SU-DHL-6 (cell line): ENCODE measurements around the gene PITPNM2.

Source experiments
- H2AFZ ChIP-seq: fragments of 200-600 bp; sonication (generic); 2 replicates; pipeline ENCODE4 v1.6.1; 2014; ENCODE audit warnings: low read depth, mild to moderate bottlenecking, moderate library complexity, mixed read lengths, antibody characterized with exemption, low read length; ENCODE audit not compliant: severe bottlenecking
- H3F3A ChIP-seq: fragments of 200-600 bp; shearing (Covaris generic); 2 replicates; pipeline ENCODE4 v1.6.0; 2016; ENCODE audit warnings: antibody characterized with exemption, mild to moderate bottlenecking; ENCODE audit not compliant: insufficient read depth
- H3K27ac ChIP-seq: fragments of 200-600 bp; sonication (generic); 2 replicates; pipeline ENCODE4 v1.5.1; 2016; ENCODE audit warnings: low read depth, mild to moderate bottlenecking, low read length, moderate library complexity, mixed read lengths
- H3K27me3 ChIP-seq: fragments of 200-600 bp; sonication (generic), shearing (Covaris generic); 2 replicates; pipeline ENCODE4 v1.6.0; 2014; ENCODE audit warnings: mild to moderate bottlenecking, low read length
- H3K36me3 ChIP-seq: fragments of 200-600 bp; sonication (generic); 2 replicates; pipeline ENCODE4 v1.6.1; 2014; ENCODE audit warnings: mild to moderate bottlenecking, low read length, mixed read lengths
- H3K4me2 ChIP-seq: fragments of 300-600, 200-600 bp; shearing (Covaris generic), sonication (generic); 2 replicates; pipeline ENCODE4 v1.6.0; 2014; ENCODE audit warnings: low read length, low read depth, mild to moderate bottlenecking; ENCODE audit not compliant: poor library complexity, severe bottlenecking
- H3K4me3 ChIP-seq: fragments of 200-600 bp; sonication (generic); 2 replicates; pipeline ENCODE4 v1.5.1; 2014; ENCODE audit warnings: antibody characterized with exemption, low read length, mild to moderate bottlenecking, mixed read lengths; ENCODE audit not compliant: insufficient read depth, poor library complexity, severe bottlenecking
- H3K79me2 ChIP-seq: fragments of 200-600 bp; sonication (generic); 2 replicates; pipeline ENCODE4 v1.6.1; 2014; ENCODE audit warnings: mild to moderate bottlenecking, low read length, moderate library complexity; ENCODE audit not compliant: insufficient read depth
- H3K9ac ChIP-seq: fragments of 200-600 bp; sonication (generic); 2 replicates; pipeline ENCODE4 v1.7.0; 2014; ENCODE audit warnings: mild to moderate bottlenecking, low read length
- H3K9me2 ChIP-seq: fragments of 200-600 bp; sonication (generic); replicated peaks from 2 replicates; pipeline ENCODE4 v1.6.1; 2014; ENCODE audit warnings: low read length; ENCODE audit not compliant: insufficient read depth
- H3K9me3 ChIP-seq: fragments of 200-600 bp; sonication (generic); 2 replicates; pipeline ENCODE4 v1.6.1; 2014; ENCODE audit warnings: low read length, mixed read lengths; ENCODE audit not compliant: insufficient read depth
- H4K20me1 ChIP-seq: fragments of 200-600 bp; sonication (generic); 2 replicates; pipeline ENCODE4 v1.6.1; 2014; ENCODE audit warnings: low read depth, mild to moderate bottlenecking, antibody characterized with exemption, low read length, moderate library complexity, mixed read lengths
- CTCF ChIP-seq: fragments of 200-600 bp; sonication (generic); IDR thresholded peaks from one replicate; pipeline ENCODE4 v1.5.1; 2017; ENCODE audit warnings: antibody characterized with exemption, mild to moderate bottlenecking, low read length, moderate library complexity; ENCODE audit not compliant: insufficient read depth, poor library complexity, severe bottlenecking
- EZH2phosphoT487 ChIP-seq: fragments of 200-600 bp; sonication (generic), shearing (Covaris generic); conservative IDR thresholded peaks from 2 replicates; pipeline ENCODE4 v1.6.1; 2018; ENCODE audit warnings: mild to moderate bottlenecking, antibody characterized with exemption, low read length, moderate library complexity, mixed read lengths

The PITPNM2 gene

DNA sequence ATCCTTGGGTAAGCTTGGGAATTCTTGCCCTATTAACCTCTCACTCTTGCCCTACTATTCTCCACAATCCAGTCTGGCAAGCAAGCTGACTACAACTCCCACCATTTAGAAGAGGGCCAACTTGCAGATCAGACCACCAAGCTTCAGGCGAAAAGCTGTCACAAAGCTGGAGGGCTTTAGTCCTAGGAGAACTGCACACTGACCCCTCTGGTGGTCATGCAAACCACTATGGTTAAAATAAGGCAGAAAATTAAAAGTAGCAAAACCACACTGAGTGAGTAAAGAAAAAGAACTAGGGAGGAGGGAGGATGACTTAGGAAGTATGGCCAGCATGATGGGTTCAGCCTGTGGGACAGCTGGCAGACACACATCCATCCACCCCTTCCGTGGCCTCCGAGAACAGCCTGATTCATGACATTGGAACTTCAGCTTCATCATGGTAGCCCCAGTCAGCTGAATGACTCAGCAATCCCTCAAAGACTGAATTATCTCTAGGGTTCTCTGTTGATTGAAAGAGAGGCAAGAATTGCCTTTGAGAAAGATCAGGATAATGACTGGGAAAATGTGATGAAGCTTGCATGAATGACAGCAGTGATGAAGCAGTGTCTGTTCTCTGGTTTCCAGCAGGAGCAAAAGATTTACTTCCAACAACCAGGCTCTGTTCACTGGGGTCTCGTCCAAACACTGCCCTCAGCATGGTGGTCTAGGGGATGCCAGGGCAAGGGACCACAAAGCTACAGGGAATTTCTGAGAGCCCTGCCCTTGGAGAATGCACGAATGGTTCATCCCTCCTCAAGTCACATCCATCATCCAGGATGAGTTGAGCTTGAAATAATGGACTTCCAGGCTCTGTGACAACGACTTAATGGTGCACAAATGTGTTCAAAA is 24.4 kb downstream of the PITPNM2 start:
- Histone ChIP-seq H3K4me3 (no peak overlapping the region), H3K27me3 (no peaks in the 10 kb centered on the region), H2AFZ (no peak overlapping the region), H3K4me2 (no peak overlapping the region), H3K9me3 (no peaks in the 10 kb centered on the region), H3K9me2 (no peaks in the 10 kb centered on the region), H3K79me2 (no peaks in the 10 kb centered on the region), H4K20me1 (no peaks in the 10 kb centered on the region), H3K27ac (no peak overlapping the region), H3K36me3 (no peaks in the 10 kb centered on the region), H3K9ac (no peak overlapping the region), H3F3A (no peaks in the 10 kb centered on the region)
- TF ChIP-seq EZH2phosphoT487 (no peak), CTCF (no peak)

GRCh38 chr12:123122626-123123025 is 28.3 kb downstream of the PITPNM2 start:
- H2AFZ ChIP-seq, result no peak overlapping the region
- H3K27me3 ChIP-seq, result no peaks in the 10 kb centered on the region
- no peak overlapping the region for H3K4me3 ChIP-seq
- no peak overlapping the region for H3K4me2 ChIP-seq
- H3K9me2 ChIP-seq, result no peaks in the 10 kb centered on the region
- no peaks in the 10 kb centered on the region for H3F3A ChIP-seq
- no peaks in the 10 kb centered on the region for H4K20me1 ChIP-seq
- no peaks in the 10 kb centered on the region for H3K9me3 ChIP-seq
- H3K27ac ChIP-seq, result no peak overlapping the region
- H3K79me2 ChIP-seq, result no peaks in the 10 kb centered on the region
- H3K9ac ChIP-seq, result no peak overlapping the region
- TF ChIP-seq EZH2phosphoT487 (no peak), CTCF (no peak)
- H3K36me3 ChIP-seq, result no peaks in the 10 kb centered on the region

- H3K9me2 ChIP-seq, result no peaks in the 10 kb centered on the region
- H3K4me3 ChIP-seq, result no peak overlapping the region
- TF ChIP-seq EZH2phosphoT487 (no peak), CTCF (no peak)
- no peak overlapping the region for H2AFZ ChIP-seq
- H3F3A ChIP-seq, result no peaks in the 10 kb centered on the region
- H3K79me2 ChIP-seq, result no peaks in the 10 kb centered on the region
- H3K27me3 ChIP-seq, result no peaks in the 10 kb centered on the region
- H3K9ac ChIP-seq, result no peak overlapping the region
- no peaks in the 10 kb centered on the region for H3K9me3 ChIP-seq
- no peaks in the 10 kb centered on the region for H4K20me1 ChIP-seq
- H3K27ac ChIP-seq, result no peak overlapping the region
- H3K4me2 ChIP-seq, result no peak overlapping the region
- H3K36me3 ChIP-seq, result no peaks in the 10 kb centered on the region
These were observed 29.2 kb downstream of the PITPNM2 start for GRCh38 chr12:123121670-123122069.
